GM21528 (cell line): Measurements from ENCODE around the gene OPTC.
"Not testable (repeated sequence)": the region's sequence is repeated elsewhere in the genome, so short reads cannot be mapped to it uniquely, and the experiment has no call there.

ENCODE experiments used
- ATAC-seq: cut with Tn5 transposase; IDR thresholded peaks from one replicate; pipeline ENCODE4 v1.9.1; 2021; ENCODE audit warnings: mild to moderate bottlenecking, moderate library complexity; ENCODE audit not compliant: unreplicated experiment, low FRiP score

Gene OPTC

DNA sequence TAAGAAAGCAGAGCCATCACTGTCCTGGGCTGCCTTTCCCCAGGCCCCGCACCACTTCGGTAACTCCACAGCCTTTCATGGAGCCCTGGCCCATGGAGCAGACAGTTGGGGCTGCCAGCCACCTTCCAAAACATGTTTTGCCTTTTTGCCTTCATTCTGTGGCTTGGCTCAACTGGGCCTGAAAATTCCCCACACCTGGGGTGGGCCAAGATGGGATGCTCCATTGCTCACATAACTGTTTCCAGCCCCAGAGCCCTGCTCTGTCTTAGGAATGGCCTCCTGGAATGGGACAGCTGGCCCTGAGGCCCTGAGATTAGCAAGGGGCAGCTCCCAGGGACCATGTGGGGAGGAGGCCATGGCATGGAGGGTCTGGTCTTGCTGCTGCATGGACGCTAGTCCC is 29.2 kb upstream of the OPTC start:
- no peak for ATAC-seq

DNA sequence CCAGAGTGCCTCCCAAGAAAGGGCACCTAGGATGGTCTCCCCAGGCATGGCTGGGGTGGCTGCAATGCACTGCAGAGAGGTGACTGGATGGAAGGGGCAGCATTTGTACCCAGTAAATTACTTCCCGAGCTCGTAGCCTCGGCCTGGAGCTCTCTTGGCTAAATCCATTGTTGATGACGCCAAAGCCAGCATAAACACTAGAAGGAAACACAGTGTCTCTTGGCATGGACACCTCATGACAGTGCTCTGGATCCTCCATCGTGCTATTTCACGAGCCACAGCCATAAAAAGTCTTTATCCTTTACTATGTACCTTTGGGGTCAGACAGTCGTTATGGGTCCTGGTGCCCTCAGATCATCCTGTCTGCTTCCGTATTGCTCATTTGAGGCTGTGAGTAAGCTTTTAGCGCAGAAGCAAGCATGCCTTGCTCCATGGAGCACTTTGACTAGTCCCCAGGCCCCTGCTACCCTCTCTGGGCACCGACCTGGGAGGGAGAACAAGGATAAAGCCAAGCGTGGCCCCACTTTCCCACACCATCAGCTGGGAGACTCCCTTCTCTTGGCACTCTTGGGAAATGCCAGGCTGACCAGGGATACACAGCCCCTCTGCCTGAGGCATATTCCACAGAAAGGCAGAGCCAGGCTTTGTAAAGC is 28.7 kb upstream of the OPTC start:
- ATAC-seq, result no peak

DNA sequence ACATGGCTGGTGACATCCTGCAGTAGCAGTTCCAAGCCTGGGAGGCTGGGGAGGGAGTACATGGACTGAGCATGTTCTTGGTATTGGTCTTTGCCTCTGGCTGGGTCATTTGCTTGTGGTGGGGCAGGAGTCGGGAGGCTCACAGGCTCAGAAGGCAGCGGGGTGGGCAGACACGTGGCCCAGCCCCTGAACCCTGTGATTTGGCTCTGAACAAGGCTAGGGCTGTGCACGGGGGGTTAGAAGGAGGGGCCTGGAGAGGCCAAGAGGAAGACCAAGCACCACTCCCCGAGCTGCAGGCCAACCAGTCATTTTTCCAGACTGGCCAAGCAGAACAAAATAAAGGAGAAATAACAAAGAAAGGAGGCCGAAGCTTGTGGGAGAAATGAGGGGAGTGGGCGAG is 28.0 kb upstream of the OPTC start:
- ATAC-seq, result no peak

DNA sequence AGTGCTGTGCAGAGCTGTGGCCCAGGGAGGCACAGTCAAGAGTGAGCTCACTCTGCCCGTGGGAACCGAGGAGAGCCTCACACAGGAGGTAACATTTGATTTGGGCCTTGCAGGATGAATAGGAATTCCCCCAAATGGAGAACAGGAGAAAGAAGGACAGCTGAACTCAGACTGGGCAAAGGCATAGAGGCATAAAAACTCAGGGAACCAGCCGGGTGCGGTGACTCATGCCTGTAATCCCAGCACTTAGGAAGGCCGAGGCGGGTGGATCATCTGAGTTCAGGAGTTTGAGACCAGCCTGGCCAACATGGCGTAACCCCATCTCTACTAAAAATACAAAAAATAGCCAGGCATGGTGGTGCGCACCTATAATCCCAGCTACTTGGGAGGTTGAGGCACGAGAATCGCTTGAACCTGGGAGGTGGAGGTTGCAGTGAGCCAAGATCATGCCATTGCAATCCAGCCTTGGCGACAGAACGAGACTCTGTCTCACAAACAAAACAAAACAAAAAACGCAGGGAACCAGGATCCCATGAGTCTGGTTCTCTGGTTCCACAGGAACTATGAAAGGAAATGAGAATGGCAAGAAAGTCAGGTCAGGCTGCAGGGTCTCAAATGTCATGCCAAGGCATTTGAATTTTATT is 26.9 kb upstream of the OPTC start:
- ATAC-seq, result not testable (repeated sequence)

DNA sequence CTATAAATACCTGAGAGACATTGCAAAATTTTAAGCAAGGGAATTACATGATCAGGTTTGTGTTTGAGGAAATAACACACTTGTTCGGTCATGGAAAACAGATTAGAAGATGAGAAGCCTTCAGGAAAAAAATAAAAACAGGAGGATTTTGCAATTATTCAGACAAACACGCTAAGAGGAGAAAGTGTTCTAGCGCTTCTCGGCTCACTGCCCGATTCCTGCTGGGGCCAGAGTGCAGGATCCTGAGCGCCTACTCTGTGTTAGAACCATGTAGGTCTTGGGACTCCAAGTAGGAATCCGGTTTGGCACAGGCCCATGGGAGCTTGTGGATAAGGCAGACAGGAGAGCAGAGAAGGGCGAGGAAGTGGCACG is 26.4 kb upstream of the OPTC start:
- no peak for ATAC-seq

DNA sequence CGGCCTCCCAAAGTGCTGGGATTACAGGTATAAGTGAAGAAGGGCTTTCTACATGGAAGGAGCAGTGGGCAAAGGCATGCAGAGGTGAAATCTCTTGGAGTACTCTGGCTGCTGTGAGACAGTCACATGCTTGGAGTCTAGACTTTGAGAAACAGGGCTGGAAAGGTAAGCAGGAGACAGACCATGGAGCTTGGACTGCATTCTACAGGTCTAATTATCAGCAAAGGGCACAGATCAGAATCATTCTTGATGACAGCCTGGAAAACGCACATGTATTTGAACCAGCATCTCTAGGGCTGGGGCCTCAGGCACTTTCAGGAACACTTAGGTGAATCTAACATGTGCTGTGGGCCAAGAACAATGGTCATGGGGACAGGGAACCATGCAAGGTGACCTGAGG is 25.6 kb upstream of the OPTC start:
- ATAC-seq, result no peak

DNA sequence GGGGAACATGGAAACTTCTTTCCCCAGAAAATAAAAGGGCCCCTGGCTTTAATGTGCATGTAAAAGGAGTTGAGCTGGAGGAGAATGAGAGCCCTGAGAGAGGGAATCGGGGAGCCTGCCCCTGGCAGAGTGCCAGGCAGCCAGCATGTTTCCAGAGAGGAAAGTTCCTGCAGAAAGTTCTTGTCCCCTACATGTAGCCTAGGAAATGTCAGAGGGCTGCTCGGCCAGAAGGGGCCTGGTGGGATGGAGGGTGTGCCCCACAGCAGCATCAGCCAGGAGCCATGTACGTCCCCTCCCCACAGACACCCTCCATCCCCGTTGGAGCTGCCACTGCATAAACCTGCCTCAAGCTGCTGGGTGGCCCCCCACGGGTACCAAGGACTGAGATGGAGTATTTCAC is 23.7 kb upstream of the OPTC start:
- no peak for ATAC-seq

DNA sequence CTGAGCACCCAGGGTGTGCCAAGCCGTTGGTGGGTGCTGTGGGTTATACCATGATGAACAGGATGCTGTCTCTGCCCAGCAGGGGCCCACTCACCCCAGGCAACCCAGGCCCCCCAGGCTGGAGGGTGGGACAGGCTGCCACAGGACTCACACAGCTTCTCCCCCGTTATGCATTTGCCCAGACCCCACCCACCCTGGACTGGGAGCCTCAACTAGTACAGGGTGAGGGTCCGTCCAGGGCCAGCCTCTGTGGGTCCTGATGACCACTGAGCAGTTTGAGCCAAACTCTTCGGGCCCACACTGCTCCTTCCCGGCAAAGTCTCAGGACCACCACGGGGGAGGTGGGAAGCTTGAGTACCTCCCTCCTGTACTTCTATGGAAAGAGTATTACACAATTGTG is 22.1 kb upstream of the OPTC start:
- ATAC-seq, result no peak

DNA sequence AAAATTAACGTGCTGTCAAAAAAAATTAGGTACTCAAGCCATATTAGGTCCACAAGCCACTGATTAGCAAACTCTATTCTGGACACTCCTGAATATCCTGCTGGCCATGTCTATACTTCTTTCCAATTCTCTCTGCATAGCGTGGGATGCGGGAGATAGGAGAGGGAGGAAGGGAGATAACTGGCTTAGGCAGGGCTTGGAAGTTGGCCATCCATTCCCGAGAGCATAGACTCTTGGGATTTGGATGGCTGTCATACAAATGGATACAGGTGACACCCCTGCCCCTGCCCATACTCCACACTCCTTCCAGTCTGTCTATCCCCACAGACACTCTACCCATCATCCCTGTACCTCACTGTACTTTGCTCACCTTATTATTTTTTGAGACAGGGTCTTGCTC is 20.7 kb upstream of the OPTC start:
- no peak for ATAC-seq

DNA sequence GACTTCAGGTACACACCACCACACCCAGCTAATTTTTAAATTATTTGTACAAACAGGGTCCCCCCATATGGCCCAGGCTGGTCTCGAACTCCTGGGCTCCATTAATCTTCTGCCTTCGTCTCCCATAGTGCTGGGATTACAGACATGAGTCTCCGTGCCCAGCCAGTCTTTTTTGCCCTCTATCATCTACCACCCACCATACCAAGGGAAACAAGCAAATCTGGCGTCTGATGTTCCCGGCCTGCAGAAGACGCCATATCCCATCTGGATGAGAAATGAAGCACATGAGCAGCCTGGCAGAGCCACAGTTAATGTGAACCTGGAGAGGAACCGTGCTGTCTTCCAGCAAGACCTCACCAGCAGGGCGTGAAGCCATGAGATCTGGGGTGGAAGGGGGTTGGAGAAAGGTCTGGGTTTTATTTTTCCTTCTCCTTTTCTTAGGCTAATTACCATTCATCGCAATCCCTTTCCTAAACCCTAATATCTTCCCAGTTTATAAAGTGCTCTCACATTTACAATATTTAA is 20.1 kb upstream of the OPTC start:
- no peak for ATAC-seq

DNA sequence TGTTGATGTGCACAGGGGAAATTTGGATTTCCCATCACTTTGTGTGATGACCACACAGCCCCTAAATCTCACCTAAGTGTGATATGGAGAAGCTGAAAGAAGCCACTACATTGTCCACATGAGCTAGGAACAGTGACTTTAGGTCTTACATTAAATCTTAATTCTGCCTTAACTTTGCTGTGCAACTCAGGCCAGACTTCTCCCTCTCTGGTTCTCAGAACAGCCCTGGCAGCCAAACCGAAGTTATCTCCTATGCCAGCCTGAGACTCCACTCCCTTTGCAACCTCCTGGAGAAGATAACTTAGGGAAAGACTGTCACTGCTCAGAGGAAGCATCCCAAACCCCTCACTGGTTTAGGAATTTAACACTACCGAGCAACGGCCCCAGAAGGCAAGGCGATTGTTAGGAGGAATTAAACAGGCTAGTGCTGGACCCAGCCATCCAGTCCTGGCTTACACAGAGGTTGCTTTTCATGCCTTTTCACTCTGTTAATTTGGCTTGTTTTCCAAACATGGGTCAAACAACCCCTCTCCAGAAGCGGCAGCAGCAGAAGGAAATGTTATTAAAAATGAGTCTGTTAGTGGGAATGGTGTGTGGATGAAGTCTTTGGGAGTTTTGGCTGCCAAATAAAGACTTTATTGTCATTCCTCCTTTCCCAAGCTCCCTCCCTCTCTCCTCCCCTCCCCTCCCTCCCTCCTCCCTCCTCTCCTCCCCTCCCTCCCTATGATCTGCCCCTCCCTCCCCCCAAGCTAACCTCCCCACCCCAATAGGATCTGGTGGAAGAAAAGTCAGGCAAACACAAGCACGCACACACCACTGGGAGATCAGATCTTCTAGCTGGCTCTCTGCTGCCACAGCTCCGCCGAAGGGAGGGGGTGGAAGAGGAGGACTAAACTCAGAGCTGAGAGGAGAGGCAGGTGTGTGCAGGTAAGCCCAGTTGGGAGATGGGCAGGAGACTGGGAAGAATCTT is 18.7 kb upstream of the OPTC start, which contains the start of gene PRELP:
Gene PRELP (plus strand): TSS at position 795 of the 970 bp plus-strand sequence. CDS start 7,379 bp downstream, outside the sequence.
- ATAC-seq, result no peak

DNA sequence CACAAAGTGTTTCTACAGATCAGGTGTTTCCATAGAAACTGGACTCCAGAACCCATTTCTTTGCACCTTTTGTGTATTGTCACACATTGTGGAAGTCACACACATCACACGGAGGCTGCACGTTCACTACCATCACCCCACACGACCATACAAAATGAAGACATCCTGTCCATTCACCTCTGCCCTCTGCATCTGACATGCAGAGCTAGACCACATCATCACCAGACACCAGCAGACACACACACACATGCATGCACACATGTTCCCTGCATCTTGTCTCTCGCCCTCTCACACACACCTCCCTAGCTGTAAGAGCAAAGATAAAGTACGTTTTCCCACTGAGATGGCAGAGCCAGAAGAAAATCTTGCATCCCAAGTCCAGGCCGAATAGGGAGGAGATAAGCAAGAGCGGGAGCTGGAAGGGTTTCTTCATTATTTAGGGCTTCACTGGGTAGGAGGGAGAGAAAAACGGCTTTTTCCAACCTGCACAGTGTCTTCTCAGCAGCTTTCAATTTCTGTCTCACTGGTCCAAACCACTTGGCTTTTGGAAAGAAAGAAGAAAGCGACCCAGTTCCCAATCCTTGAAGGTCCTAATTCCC is 17.6 kb upstream of the OPTC start:
- no peak for ATAC-seq

DNA sequence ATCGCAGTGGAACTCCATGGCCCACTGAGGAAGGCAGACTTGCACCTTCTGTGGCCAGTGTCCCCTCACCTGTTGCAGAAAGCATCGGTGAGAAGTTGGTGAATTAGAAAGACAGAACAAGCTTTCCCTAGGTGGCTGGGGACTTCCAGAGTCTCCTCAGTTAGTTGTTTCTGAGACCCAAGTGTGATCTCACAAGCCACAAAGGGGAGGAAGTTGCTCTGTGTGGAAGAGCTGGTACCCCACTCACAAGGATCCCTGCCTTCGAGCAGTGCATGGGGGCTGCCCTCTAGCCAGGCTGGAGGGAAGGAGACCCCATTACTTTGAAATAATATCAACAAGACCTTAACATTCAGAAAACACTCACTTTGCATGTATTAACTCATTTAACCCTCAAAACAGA is 16.2 kb upstream of the OPTC start:
- no peak for ATAC-seq

DNA sequence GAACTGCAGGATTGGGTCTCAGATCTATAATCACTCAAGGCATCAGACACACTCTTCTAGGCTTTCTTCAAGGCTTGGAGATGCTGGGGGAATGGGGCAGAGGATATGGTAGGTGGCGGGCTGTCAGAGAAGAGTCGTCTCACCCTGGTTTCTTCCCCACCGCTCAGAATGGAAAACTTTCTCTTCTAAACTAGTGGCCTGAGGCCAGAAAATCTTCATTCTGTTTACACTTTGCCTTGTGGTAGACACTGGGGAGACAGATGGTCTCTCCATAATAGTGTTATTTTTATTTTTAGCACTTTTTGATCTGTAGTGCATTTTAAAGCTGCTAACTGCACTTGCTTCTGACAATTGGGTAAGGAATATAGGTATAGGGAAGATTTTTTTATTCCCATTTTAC is 15.7 kb upstream of the OPTC start:
- no peak for ATAC-seq

DNA sequence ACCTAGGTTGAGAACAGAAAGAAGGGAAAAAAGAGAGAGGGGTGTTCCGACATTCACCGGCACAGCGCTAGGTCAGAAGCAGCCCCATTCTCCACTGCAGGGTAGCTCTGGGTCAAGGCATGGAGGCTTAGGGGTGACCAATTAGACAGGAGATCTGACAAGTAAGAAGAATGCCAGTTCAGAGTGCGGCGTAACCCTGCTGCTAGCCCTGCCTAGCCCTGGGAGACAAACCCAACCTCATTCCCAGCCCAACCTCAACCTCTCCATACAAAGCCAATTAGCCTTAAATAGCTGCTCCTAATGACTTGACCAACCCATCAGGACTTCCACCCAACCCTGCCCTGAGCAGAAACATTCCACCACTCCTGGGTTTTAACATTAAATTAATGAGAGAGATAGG is 15.0 kb upstream of the OPTC start:
- ATAC-seq, result no peak

DNA sequence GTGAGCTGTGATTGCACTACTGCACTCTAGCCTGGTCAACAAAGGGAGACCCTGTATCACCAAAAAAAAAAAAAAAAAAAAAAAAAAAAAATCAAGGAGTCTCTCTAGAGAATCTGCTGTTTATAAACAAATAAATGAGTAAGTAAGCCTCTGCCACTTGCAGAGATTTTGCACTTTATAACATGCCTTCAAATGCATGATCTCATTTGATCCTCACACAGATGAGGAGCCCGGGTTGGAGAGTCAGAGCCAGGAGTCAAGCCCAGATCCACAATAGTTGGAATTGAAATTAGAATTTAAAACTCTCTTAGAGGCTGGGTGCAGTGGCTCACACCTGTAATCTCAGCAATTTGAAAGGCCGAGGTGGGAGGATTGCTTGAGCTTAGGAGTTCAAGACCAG is 14.3 kb upstream of the OPTC start:
- ATAC-seq, result no peak

DNA sequence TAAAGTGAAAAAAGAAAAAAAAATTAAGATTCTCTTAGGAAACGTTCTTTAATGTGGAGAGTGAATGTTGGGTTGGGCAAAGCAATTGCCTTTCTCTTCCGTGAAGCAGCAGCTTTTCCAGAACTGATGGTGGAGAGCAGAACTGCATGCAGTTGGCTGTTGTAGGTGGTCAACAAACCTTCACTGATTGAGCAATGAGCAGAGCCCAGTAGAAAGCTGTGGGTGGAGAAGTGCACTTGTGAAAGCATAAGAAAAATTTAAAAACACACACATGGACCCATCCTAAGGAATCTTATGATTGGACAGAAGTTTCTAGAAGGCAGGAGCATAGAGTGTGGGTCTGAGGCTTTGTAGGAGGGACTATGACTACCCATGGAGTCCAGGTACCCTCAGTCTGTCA is 13.9 kb upstream of the OPTC start:
- no peak for ATAC-seq

DNA sequence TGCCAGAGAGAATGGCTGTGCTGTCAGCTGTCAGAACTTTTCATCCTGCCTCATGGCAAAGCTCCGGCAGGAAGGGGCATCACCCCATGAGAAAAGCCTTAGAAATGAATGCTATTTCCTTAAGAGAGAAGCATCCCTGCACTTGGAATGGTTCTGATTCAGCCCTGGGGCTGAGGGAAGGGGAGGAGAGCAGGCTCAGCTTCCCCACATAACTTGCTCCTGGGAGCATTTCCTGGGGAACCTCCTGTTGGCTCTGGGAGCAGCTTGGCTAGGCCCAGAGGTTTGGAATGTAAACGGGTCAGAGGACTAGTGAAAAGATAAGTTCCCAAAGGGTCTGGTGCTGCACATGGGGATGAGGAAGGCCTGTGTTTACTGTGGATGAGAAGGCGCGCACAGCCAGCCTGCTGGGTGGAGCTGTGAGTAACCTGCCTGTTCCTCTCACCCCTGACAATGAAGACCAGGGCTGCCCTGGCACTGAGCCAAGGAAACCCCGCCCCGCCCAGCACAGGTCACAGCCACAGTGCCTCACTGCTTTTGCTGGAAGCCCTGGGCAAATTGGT is 13.3 kb upstream of the OPTC start:
- ATAC-seq, result no peak

DNA sequence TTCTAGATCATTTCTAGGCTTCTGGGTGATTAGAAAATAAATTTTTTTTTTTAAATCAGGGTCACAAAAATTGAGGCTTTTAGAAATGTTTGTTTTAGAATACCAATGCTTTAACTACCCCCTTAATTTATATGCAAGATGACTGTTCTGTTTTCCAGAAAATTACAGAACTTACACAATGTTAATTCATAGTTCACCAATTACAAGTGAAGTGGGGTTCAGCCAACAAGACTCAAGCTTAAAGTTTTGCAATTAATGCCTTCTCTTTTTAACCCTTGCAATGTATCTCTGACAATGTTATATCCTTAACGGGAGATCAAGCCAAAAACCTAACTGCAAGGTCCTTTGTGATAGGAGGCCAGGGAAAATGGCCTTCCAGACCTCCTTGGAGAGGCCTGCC is 12.8 kb upstream of the OPTC start:
- no peak for ATAC-seq

DNA sequence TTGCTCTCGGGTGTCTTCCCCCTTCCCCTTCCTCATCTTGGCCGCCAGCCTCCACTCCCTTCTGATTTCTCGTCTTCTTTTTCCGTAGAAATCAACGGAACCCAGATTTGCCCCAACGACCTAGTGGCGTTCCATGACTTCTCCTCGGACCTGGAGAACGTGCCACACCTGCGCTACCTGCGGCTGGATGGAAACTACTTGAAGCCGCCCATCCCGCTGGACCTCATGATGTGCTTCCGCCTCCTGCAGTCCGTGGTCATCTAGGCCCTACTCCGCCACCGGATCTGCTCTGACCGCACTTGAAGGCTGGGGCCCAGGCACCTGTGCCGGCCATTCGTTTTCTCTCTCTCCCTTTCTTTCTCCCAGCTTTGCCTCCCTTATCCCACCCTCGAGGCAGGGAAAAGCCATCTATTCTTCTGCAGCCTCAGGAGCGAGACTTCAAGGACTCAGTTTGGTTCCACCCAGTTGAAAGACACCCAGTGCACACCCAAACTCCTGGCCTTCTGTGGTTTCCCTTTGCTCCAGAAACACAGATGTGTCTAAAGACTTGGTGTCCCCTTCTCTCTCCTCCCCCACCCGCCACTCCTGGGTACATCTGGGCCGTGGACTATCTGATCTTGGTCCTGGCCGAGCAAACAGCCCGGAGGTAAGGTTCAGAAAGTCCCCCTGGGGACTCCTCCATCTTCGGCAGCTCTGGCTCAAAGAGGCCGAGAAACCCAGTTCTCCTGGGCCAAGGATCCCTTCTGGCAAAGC is 7.2 kb upstream of the OPTC start:
- no peak for ATAC-seq
